Keratinocyte (primary cell): ENCODE results near the gene ZNF236. TPM values are rescaled to one million over a fixed set of nuclear protein-coding genes. Genes with fewer than 3 reads are reported as not detected.

Experiments used
- DNase-seq: peaks from one replicate; pipeline ENCODE4 v3.0.0-alpha.2; 2011; ENCODE audit warnings: low read depth, missing footprints, low spot score
- FAIRE-seq: peaks from 2 replicates; lab custom pipeline; 2011; peaks lifted over from hg19 to GRCh38; lab: Jason Lieb, UNC
- H2AFZ ChIP-seq: 2 replicates; pipeline ENCODE4 v1.6.0; 2012; ENCODE audit warnings: low read length, control low read depth, inconsistent platforms; ENCODE audit not compliant: control insufficient read depth
- H3K27ac ChIP-seq: 2 replicates; pipeline ENCODE4 v1.5.1; 2011; ENCODE audit warnings: low read length; ENCODE audit not compliant: control insufficient read depth, insufficient read depth
- H3K27me3 ChIP-seq: 3 replicates; pipeline ENCODE4 v1.6.0; 2011; ENCODE audit warnings: low read length; ENCODE audit not compliant: control insufficient read depth, insufficient read depth; ENCODE audit errors: extremely low read depth
- H3K36me3 ChIP-seq, 2 experiments: 2 replicates in 1 of 2; 3 replicates in 1 of 2; pipeline ENCODE4 v1.5.1; 2011; ENCODE audit warnings: low read length in 2 of 2, mild to moderate bottlenecking in 1 of 2; ENCODE audit not compliant: control insufficient read depth in 2 of 2, insufficient read depth in 2 of 2; ENCODE audit errors: extremely low read depth in 1 of 2
- H3K4me1 ChIP-seq: 3 replicates; pipeline ENCODE4 v1.5.1; 2011; ENCODE audit warnings: low read length; ENCODE audit not compliant: control insufficient read depth, insufficient read depth; ENCODE audit errors: extremely low read depth
- H3K4me2 ChIP-seq: 3 replicates; pipeline ENCODE4 v1.6.0; 2011; ENCODE audit warnings: low read depth, low read length; ENCODE audit not compliant: control insufficient read depth, insufficient read depth; ENCODE audit errors: extremely low read depth
- H3K4me3 ChIP-seq, 3 experiments: fragments of 200-600 bp in 1 of 3; sonication (generic) in 1 of 3; 2 replicates in 2 of 3; 3 replicates in 1 of 3; pipeline ENCODE4 v1.5.1; 2011 to 2016; ENCODE audit warnings: low read length in 3 of 3, mild to moderate bottlenecking in 3 of 3, control low read depth in 2 of 3, inconsistent platforms in 1 of 3, low read depth in 1 of 3, mixed read lengths in 1 of 3, mixed run types in 1 of 3, moderate library complexity in 1 of 3; ENCODE audit not compliant: control insufficient read depth in 2 of 3, insufficient read depth in 2 of 3; ENCODE audit errors: extremely low read depth in 1 of 3
- H3K79me2 ChIP-seq: 2 replicates; pipeline ENCODE4 v1.6.0; 2012; ENCODE audit warnings: low read length; ENCODE audit not compliant: control insufficient read depth, insufficient read depth
- H3K9ac ChIP-seq: 3 replicates; pipeline ENCODE4 v1.6.0; 2011; ENCODE audit warnings: low read length; ENCODE audit not compliant: control insufficient read depth, insufficient read depth; ENCODE audit errors: extremely low read depth
- H3K9me1 ChIP-seq: 3 replicates; pipeline ENCODE4 v1.6.0; 2011; ENCODE audit warnings: low read length; ENCODE audit not compliant: control insufficient read depth, insufficient read depth; ENCODE audit errors: extremely low read depth
- H3K9me3 ChIP-seq: 2 replicates; pipeline ENCODE4 v1.5.1; 2012; ENCODE audit warnings: low read depth, low read length; ENCODE audit not compliant: control insufficient read depth
- H4K20me1 ChIP-seq: 3 replicates; pipeline ENCODE4 v1.6.0; 2011; ENCODE audit warnings: low read length; ENCODE audit not compliant: control insufficient read depth, insufficient read depth; ENCODE audit errors: extremely low read depth
- EZH2 ChIP-seq: IDR thresholded peaks from one replicate; pipeline ENCODE4 v1.6.1; 2012; ENCODE audit warnings: inconsistent platforms, mild to moderate bottlenecking, low read length, moderate library complexity
- dilution Hi-C: fragments of 300-500 bp; cut with MboI; formaldehyde crosslinking; loops from one replicate; pipeline ENCODE4 v1.7.0; 2020; ENCODE audit warnings: low sequenced_read_pairs; ENCODE audit not compliant: extremely low pct_ligation_motif_present
- polyA plus RNA-seq, 5 experiments: library from polyadenylated mRNA; depleted of rRNA in 3 of 5; stranded (reverse) in 3 of 5; stranded (forward) in 1 of 5; unstranded in 1 of 5; fragments of >200 nt; gene quantifications; 1 replicate in 1 of 5; 2 replicates in 3 of 5; 3 replicates in 1 of 5; pipeline versions ENCODE4 v1.2.1 to v1.2.3, GENCODE V29; 2011 to 2012; ENCODE audit warnings: missing spikeins in 2 of 5, low read depth in 1 of 5, low replicate concordance in 1 of 5
- TF ChIP-seq, protein P1 (sequence below), 3 experiments: IDR thresholded peaks in 1 of 3; conservative IDR thresholded peaks in 1 of 3; optimal IDR thresholded peaks in 1 of 3; 2 replicates in 2 of 3; 3 replicates in 1 of 3; pipeline versions ENCODE3 to v1.5.1; 2011; ENCODE audit warnings: low read length in 3 of 3, mild to moderate bottlenecking in 3 of 3, moderate library complexity in 2 of 3, control low read depth in 1 of 3, inconsistent platforms in 1 of 3; ENCODE audit not compliant: insufficient read depth in 2 of 3; ENCODE audit errors: extremely low read depth in 1 of 3

Gene ZNF236
- polyA plus RNA-seq, 1 donor (not counting 4 experiments of a cell fraction or from before 2014, with no cell fraction given), result 4.5 TPM

DNA sequence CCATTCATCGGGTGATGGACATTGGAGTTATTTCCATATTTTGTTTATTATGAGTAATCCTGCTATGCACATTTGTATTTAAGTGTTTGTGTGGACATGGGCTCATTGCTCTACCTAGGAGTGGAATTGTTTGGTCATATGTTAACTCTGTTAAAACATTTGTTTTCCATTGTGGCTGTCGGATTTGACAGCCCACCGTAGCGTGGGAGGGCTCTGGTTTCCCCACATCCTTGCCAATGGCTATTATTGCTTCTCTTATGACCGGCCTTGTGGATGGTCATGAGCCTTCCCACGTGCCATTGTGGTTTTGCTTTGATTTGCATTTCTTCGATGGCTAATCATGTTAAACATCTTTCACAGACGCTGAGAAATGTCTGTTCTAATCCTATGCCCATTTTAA, 92.0 kb downstream of the ZNF236 start:
- Histone ChIP-seq H3K79me2 (no peaks in the 10 kb centered on the region), H3K9me1 (no peaks in the 10 kb centered on the region), H4K20me1 (no peaks in the 10 kb centered on the region), H3K9me3 (no peaks in the 10 kb centered on the region), H3K4me2 (no peak overlapping the region), H3K27ac (no peak overlapping the region), H3K9ac (no peak overlapping the region), H2AFZ (no peak overlapping the region), H3K4me3 (no peak overlapping the region), H3K36me3 (peaks cover 7 to 15% of the 10 kb centered on the region in 2 experiments), H3K4me1 (no peaks in the 10 kb centered on the region), H3K27me3 (no peaks in the 10 kb centered on the region)
- dilution Hi-C loops, result no loop called here
- no peak for DNase-seq
- TF ChIP-seq, protein P1, sequence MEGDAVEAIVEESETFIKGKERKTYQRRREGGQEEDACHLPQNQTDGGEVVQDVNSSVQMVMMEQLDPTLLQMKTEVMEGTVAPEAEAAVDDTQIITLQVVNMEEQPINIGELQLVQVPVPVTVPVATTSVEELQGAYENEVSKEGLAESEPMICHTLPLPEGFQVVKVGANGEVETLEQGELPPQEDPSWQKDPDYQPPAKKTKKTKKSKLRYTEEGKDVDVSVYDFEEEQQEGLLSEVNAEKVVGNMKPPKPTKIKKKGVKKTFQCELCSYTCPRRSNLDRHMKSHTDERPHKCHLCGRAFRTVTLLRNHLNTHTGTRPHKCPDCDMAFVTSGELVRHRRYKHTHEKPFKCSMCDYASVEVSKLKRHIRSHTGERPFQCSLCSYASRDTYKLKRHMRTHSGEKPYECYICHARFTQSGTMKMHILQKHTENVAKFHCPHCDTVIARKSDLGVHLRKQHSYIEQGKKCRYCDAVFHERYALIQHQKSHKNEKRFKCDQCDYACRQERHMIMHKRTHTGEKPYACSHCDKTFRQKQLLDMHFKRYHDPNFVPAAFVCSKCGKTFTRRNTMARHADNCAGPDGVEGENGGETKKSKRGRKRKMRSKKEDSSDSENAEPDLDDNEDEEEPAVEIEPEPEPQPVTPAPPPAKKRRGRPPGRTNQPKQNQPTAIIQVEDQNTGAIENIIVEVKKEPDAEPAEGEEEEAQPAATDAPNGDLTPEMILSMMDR (optimal IDR thresholded peaks at IDR 0.05 in 1 of 3, IDR thresholded peaks at IDR 0.05 in 1 of 3, conservative IDR thresholded peaks at IDR 0.05 in 1 of 3; ENCODE audit: extremely low read depth in 1 of 3, insufficient read depth in 2 of 3, low read length in 3 of 3), result no peak
- TF ChIP-seq EZH2, result no peak
- FAIRE-seq, result no peak

DNA sequence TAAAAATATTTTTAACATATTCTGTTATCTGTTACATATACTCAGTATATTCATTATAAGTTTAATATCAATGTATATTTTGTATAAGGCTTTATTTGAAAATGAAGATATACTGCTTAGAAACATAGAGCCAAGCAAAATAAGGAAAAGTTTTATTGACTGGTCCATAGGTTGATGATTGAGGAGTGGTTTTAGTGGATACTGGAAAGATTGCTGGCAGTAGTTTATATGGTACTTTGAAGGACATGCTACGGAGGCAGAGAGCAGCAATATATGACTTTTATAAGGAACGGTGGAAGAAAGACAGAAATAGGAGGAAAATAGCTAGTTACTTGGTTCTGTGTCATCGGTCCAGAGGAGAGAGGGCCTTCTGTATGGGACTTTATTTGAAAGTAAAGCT, 92.4 kb downstream of the ZNF236 start:
- Histone ChIP-seq H4K20me1 (no peaks in the 10 kb centered on the region), H3K9me3 (no peaks in the 10 kb centered on the region), H3K9me1 (no peaks in the 10 kb centered on the region), H2AFZ (no peak overlapping the region), H3K4me3 (no peak overlapping the region), H3K36me3 (peaks cover 10 to 16% of the 10 kb centered on the region in 2 experiments), H3K9ac (no peak overlapping the region), H3K27ac (no peak overlapping the region), H3K4me1 (no peaks in the 10 kb centered on the region), H3K4me2 (no peak overlapping the region), H3K79me2 (no peaks in the 10 kb centered on the region), H3K27me3 (no peaks in the 10 kb centered on the region)
- no peak for FAIRE-seq
- dilution Hi-C loops, result no loop called here
- no peak for DNase-seq
- no peak for TF ChIP-seq EZH2
- TF ChIP-seq, protein P1 (optimal IDR thresholded peaks at IDR 0.05 in 1 of 3, IDR thresholded peaks at IDR 0.05 in 1 of 3, conservative IDR thresholded peaks at IDR 0.05 in 1 of 3; ENCODE audit: extremely low read depth in 1 of 3, insufficient read depth in 2 of 3, low read length in 3 of 3), result no peak
